Caco-2 (cell line): ENCODE results near the gene LMOD2. TPM values are rescaled to one million over a fixed set of nuclear protein-coding genes. Genes with fewer than 3 reads are reported as not detected.

Experiments used
- BruUV-seq: library from RNA; stranded (reverse); fragments of 400-500 nt; replicated peaks from 2 replicates; lab custom pipeline; 2021; lab: Mats Ljungman, UMichigan
- CTCF ChIA-PET: fragments of 300-600 bp; sonication (Branson Sonifier 250); formaldehyde crosslinking; loops from one replicate; lab custom pipeline; 2022; ENCODE audit warnings: antibody characterized with exemption; lab: Charles Lee
- POLR2A ChIA-PET: fragments of 300-600 bp; sonication (Branson Sonifier 250); formaldehyde crosslinking; loops from one replicate; lab custom pipeline; 2022; ENCODE audit warnings: antibody characterized with exemption; lab: Charles Lee
- DNase-seq, 2 experiments: peaks; one replicate each; pipeline versions ENCODE4 v3.0.0 to v3.0.0-alpha.2; 2020 to 2022
- H3K27me3 ChIP-seq: replicated peaks from 2 replicates; pipeline ENCODE4 v1.6.0; 2011; ENCODE audit warnings: low read length; ENCODE audit not compliant: control insufficient read depth, insufficient read depth
- H3K36me3 ChIP-seq: 2 replicates; pipeline ENCODE4 v1.5.1; 2011; ENCODE audit warnings: low read length; ENCODE audit not compliant: control insufficient read depth, insufficient read depth
- H3K4me1 ChIP-seq: fragments of 250-450 bp; sonication (Bioruptor Pico); 2 replicates; pipeline ENCODE4 v1.5.1; 2020; ENCODE audit warnings: mild to moderate bottlenecking
- H3K4me3 ChIP-seq: 2 replicates; pipeline ENCODE4 v1.5.1; 2011; ENCODE audit warnings: low read depth, mild to moderate bottlenecking, control low read depth, low read length
- H3K9me3 ChIP-seq: fragments of 250-450 bp; sonication (Bioruptor Pico); 2 replicates; pipeline ENCODE4 v1.5.1; 2020; ENCODE audit warnings: mild to moderate bottlenecking, moderate library complexity
- H3K27ac Mint-ChIP-seq: one replicate; pipeline ENCODE4 v1.8.0; 2022; ENCODE audit warnings: mixed read lengths; ENCODE audit not compliant: unreplicated experiment
- H3K27me3 Mint-ChIP-seq: one replicate; pipeline ENCODE4 v1.8.0; 2022; ENCODE audit warnings: mixed read lengths; ENCODE audit not compliant: insufficient read depth, unreplicated experiment
- H3K36me3 Mint-ChIP-seq: one replicate; pipeline ENCODE4 v1.8.0; 2022; ENCODE audit warnings: mild to moderate bottlenecking, mixed read lengths; ENCODE audit not compliant: insufficient read depth, unreplicated experiment
- H3K4me1 Mint-ChIP-seq: one replicate; pipeline ENCODE4 v1.8.0; 2022; ENCODE audit warnings: low read depth, mixed read lengths; ENCODE audit not compliant: unreplicated experiment
- H3K4me3 Mint-ChIP-seq: one replicate; pipeline ENCODE4 v1.8.0; 2022; ENCODE audit warnings: mild to moderate bottlenecking, moderate library complexity, mixed read lengths; ENCODE audit not compliant: unreplicated experiment
- H3K9me3 Mint-ChIP-seq: one replicate; pipeline ENCODE4 v1.8.0; 2022; ENCODE audit warnings: mixed read lengths; ENCODE audit not compliant: unreplicated experiment
- intact Hi-C: fragments of 100-400 bp; cut with micrococcal nuclease; formaldehyde crosslinking; loops from one replicate; pipeline ENCODE4 v1.10.0; 2022; ENCODE audit not compliant: unreplicated experiment
- total RNA-seq: library from RNA; stranded (reverse); gene quantifications from 2 replicates; pipeline ENCODE4 v1.2.3, GENCODE V29; 2022
- TF ChIP-seq, protein P1 (sequence below), 2 experiments: fragments of 200-600 bp in 1 of 2; IDR thresholded peaks; 1 replicate in 1 of 2; 2 replicates in 1 of 2; pipeline versions ENCODE4 v1.5.1 to v1.8.0; 2011 to 2022; ENCODE audit warnings: antibody characterized with exemption in 1 of 2, control low read depth in 1 of 2, inconsistent platforms in 1 of 2, low read depth in 1 of 2, low read length in 1 of 2, mild to moderate bottlenecking in 1 of 2, moderate library complexity in 1 of 2; ENCODE audit not compliant: insufficient read depth in 1 of 2, severe bottlenecking in 1 of 2, unreplicated experiment in 1 of 2

Gene LMOD2
- total RNA-seq, 1 experiment from 2014 or later: not detected

DNA sequence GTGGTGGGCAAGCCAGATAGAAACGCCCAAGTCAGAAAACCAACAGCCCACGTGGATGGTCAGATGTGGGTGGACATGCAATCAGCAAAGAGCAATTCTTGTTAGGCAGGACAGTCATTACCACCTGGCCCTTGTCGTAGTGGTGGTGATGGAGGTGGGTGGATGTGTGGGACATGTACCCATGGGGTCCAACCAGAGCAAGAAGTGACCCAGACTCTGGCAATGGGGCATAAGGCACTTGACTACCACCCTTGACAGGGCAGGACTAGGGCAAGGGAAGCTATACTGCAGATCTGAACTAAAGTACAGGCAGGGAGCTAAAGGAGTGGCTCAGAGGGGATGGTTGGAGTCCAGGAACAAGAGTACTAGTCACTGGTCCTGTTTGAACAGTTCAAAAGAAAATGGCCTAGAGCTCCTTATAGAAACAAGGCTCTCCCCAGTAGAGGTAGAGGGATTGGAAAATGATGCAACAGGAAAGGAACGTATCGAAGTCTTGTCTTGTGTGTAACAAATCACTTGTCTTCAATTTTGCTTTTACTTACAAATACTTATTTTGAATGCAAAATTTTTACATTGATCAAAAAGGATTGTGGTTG lies 17.6 kb downstream of the LMOD2 start:
- CTCF ChIA-PET: no interaction called here
- TF ChIP-seq, protein P1, sequence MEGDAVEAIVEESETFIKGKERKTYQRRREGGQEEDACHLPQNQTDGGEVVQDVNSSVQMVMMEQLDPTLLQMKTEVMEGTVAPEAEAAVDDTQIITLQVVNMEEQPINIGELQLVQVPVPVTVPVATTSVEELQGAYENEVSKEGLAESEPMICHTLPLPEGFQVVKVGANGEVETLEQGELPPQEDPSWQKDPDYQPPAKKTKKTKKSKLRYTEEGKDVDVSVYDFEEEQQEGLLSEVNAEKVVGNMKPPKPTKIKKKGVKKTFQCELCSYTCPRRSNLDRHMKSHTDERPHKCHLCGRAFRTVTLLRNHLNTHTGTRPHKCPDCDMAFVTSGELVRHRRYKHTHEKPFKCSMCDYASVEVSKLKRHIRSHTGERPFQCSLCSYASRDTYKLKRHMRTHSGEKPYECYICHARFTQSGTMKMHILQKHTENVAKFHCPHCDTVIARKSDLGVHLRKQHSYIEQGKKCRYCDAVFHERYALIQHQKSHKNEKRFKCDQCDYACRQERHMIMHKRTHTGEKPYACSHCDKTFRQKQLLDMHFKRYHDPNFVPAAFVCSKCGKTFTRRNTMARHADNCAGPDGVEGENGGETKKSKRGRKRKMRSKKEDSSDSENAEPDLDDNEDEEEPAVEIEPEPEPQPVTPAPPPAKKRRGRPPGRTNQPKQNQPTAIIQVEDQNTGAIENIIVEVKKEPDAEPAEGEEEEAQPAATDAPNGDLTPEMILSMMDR (IDR thresholded peaks at IDR 0.05; ENCODE audit: insufficient read depth in 1 of 2, low read depth in 1 of 2, low read length in 1 of 2, severe bottlenecking in 1 of 2, unreplicated experiment in 1 of 2): no peak
- H3K27me3 Mint-ChIP-seq: no peaks in the 10 kb centered on the region
- intact Hi-C loops: no loop called here
- POLR2A ChIA-PET: no interaction called here
- H3K36me3 Mint-ChIP-seq: peaks cover 13% of the 10 kb centered on the region
- peaks cover 6% of the 10 kb centered on the region for H3K4me1 Mint-ChIP-seq
- no peak overlapping the region for H3K27ac Mint-ChIP-seq
- Histone ChIP-seq H3K27me3 (no peaks in the 10 kb centered on the region), H3K4me3 (no peak overlapping the region), H3K4me1 (no peaks in the 10 kb centered on the region), H3K9me3 (no peaks in the 10 kb centered on the region), H3K36me3 (no peaks in the 10 kb centered on the region)
- no TSS peak for BruUV-seq
- H3K9me3 Mint-ChIP-seq: no peaks in the 10 kb centered on the region
- no peak overlapping the region for H3K4me3 Mint-ChIP-seq
- no peak for DNase-seq

DNA sequence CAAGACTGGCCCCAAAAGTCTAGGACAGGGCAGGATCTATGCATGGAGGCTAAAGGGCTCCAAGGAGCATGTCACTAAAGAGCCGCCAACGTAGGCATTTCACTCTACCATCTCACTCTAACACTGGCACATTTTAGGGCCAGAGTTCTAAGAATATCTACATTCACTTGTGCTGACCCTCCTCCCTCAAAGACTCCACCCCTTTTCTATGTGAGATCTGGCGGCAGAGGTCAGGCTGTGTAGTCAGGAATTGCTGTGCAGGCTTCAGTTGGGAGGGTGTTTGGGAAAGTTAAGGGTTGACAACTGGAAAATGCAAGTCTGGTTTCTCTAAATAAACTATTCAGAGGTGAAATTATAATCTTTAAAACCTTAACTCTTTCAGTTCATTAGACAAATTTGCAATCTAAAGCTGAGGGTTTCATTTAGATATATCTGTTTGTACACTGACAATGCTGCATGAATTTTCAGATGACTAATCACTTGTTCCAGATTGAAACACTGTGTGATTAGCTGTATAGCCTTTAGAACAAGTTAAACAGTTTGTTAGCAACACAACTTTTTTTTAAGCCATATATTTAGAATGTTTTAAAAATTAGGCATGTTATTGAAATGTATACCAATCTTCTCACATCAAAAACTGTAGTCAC lies 18.2 kb downstream of the LMOD2 start:
- no peaks in the 10 kb centered on the region for H3K9me3 ChIP-seq
- no peak overlapping the region for H3K4me3 Mint-ChIP-seq
- DNase-seq: no peak
- H3K9me3 Mint-ChIP-seq: no peaks in the 10 kb centered on the region
- POLR2A ChIA-PET: no interaction called here
- H3K27me3 ChIP-seq: no peaks in the 10 kb centered on the region
- H3K4me3 ChIP-seq: no peak overlapping the region
- intact Hi-C loops: loop anchor here (2.0 kb wide), 1 partner anchor 15 kb away; no protein-coding TSS in a partner anchor
- CTCF ChIA-PET: no interaction called here
- TF ChIP-seq, protein P1 (IDR thresholded peaks at IDR 0.05; ENCODE audit: insufficient read depth in 1 of 2, low read depth in 1 of 2, low read length in 1 of 2, severe bottlenecking in 1 of 2, unreplicated experiment in 1 of 2): no peak
- no peak overlapping the region for H3K27ac Mint-ChIP-seq
- peaks cover 19% of the 10 kb centered on the region for H3K36me3 Mint-ChIP-seq
- BruUV-seq: no TSS peak
- no peaks in the 10 kb centered on the region for H3K4me1 ChIP-seq
- H3K36me3 ChIP-seq: no peaks in the 10 kb centered on the region
- no peaks in the 10 kb centered on the region for H3K27me3 Mint-ChIP-seq
- H3K4me1 Mint-ChIP-seq: peaks cover 6% of the 10 kb centered on the region

DNA sequence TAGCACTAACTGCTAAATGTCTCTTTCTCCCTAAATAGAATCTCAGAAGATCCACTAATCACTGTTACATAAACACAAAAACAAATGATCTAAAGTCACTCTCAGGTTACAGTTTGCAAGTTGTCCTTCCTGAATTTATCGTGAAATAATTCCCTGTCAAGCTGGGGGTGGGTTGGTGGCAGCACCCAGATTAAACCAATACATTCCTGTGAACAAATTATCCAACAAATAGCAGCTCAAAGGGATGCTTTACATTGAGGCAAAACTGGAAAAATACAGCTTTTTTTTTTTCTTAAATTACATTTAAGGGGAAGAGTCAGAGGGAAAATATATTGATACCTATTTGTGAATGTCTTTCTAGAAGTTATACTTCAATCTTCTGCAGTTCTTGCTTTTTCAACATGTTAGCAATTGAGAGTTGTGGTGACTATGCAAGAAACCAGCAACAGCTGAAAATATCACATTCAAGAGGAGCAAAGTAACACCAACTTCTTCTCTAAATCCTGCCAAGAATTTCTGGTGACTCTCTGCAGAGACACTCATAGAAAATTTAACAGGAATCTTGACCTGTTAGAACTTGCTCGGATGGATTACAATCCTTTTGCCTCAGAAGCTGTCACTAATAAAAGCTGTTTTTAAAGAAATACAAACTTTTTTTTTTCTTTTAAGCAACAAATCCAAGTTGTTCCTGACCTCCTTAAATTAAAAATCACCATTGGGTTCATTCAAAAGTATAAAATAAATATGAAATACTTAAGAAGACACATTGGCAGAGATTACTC lies 18.9 kb downstream of the LMOD2 start:
- Mint-ChIP-seq H3K9me3 (no peaks in the 10 kb centered on the region), H3K4me3 (no peak overlapping the region), H3K4me1 (peaks cover under 1% of the 10 kb centered on the region), H3K27me3 (no peaks in the 10 kb centered on the region), H3K36me3 (peaks cover 25% of the 10 kb centered on the region), H3K27ac (no peak overlapping the region)
- TF ChIP-seq, protein P1 (IDR thresholded peaks at IDR 0.05; ENCODE audit: insufficient read depth in 1 of 2, low read depth in 1 of 2, low read length in 1 of 2, severe bottlenecking in 1 of 2, unreplicated experiment in 1 of 2): no peak
- no peak for DNase-seq
- H3K27me3 ChIP-seq: no peaks in the 10 kb centered on the region
- no TSS peak for BruUV-seq
- H3K36me3 ChIP-seq: no peaks in the 10 kb centered on the region
- POLR2A ChIA-PET: no interaction called here
- no peaks in the 10 kb centered on the region for H3K9me3 ChIP-seq
- intact Hi-C loops: loop anchor here (2.0 kb wide), 1 partner anchor 16 kb away; no protein-coding TSS in a partner anchor
- H3K4me3 ChIP-seq: no peak overlapping the region
- CTCF ChIA-PET: no interaction called here
- no peaks in the 10 kb centered on the region for H3K4me1 ChIP-seq
